Suprapubic skin (tissue), 4 donors: ENCODE data around the gene UVRAG. TPM values are rescaled to one million over a fixed set of nuclear protein-coding genes. Genes with fewer than 3 reads are reported as not detected.
"Not testable (repeated sequence)": the region's sequence is repeated elsewhere in the genome, so short reads cannot be mapped to it uniquely, and the experiment has no call there.

ENCODE experiments used
- DNase-seq, 2 donors: peaks; one replicate each; pipeline ENCODE4 v3.0.0-alpha.2; 2019; ENCODE audit warnings: low spot score in 2 of 2
- H3K27ac ChIP-seq: fragments of 200-600 bp; sonication (generic); one replicate; pipeline ENCODE4 v1.5.1; 2019
- H3K27me3 ChIP-seq: fragments of 200-600 bp; sonication (generic); one replicate; pipeline ENCODE4 v1.5.1; 2019
- H3K36me3 ChIP-seq: fragments of 200-600 bp; sonication (generic); one replicate; pipeline ENCODE4 v1.5.1; 2019
- H3K4me1 ChIP-seq: fragments of 200-600 bp; sonication (generic); one replicate; pipeline ENCODE4 v1.5.1; 2019
- H3K4me3 ChIP-seq: fragments of 200-600 bp; sonication (generic); one replicate; pipeline ENCODE4 v1.5.1; 2019; ENCODE audit warnings: mild to moderate bottlenecking
- H3K9me3 ChIP-seq: fragments of 200-600 bp; sonication (generic); one replicate; pipeline ENCODE4 v1.5.1; 2019
- EP300 ChIP-seq: sonication (generic); formaldehyde crosslinking; IDR thresholded peaks from one replicate; pipeline ENCODE4 v1.6.1; 2017; ENCODE audit warnings: antibody characterized with exemption
- POLR2A ChIP-seq, 2 donors: fragments of 450-650 bp; IDR thresholded peaks; one replicate each; pipeline ENCODE4 v1.6.1; 2017; ENCODE audit warnings: antibody characterized with exemption in 2 of 2, mild to moderate bottlenecking in 2 of 2, moderate library complexity in 2 of 2
- POLR2AphosphoS5 ChIP-seq, 3 donors: sonication (generic); formaldehyde crosslinking; IDR thresholded peaks; one replicate each; pipeline ENCODE4 v1.6.1; 2017; ENCODE audit warnings: antibody characterized with exemption in 3 of 3
- WGBS: methylation state at CpG from one replicate; pipeline ENCODE4 v1.1.5; 2018; 5-methylcytosine and 5-hydroxymethylcytosine counted together
- total RNA-seq, 4 donors: library from RNA; depleted of rRNA; stranded (reverse); fragments of >200 nt; gene quantifications; one replicate each; pipeline ENCODE4 v1.1.0, GENCODE V29; 2016
- TF ChIP-seq, protein P1 (sequence below), 2 donors: fragments of 200-600 bp in 1 of 2; fragments of 450-650 bp in 1 of 2; sonication (generic) in 1 of 2; IDR thresholded peaks; one replicate each; pipeline ENCODE4 v1.5.1; 2016 to 2019; ENCODE audit warnings: antibody characterized with exemption in 2 of 2, mild to moderate bottlenecking in 1 of 2, moderate library complexity in 1 of 2

UVRAG gene
- total RNA-seq, 4 donors from 2014 or later = 17.5 to 30.0 (median 22.1) TPM

DNA sequence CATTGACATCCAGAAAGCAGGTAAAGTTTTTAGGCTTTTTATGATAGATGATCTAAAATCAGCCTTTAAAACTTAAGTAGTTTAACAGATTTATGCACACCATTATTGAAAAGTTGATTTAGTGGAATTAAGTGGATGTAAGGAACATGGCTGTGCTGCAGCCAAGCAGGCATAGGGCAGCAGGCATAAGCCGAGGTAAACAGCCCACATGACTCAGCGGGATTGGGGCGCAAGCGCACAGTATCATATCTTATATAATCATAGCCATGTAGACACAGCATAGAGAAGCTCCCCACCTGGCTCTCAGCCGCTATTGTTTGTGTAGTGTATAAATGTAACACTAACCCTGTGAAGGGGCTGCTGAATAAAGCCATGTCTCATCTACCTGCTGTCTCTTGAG is 233.8 kb downstream of the UVRAG start:
- no peak overlapping the region for H3K4me3 ChIP-seq
- H3K36me3 ChIP-seq = no peaks in the 10 kb centered on the region
- H3K27me3 ChIP-seq = no peaks in the 10 kb centered on the region
- H3K9me3 ChIP-seq = no peaks in the 10 kb centered on the region
- no peak for DNase-seq
- TF ChIP-seq, protein P1, sequence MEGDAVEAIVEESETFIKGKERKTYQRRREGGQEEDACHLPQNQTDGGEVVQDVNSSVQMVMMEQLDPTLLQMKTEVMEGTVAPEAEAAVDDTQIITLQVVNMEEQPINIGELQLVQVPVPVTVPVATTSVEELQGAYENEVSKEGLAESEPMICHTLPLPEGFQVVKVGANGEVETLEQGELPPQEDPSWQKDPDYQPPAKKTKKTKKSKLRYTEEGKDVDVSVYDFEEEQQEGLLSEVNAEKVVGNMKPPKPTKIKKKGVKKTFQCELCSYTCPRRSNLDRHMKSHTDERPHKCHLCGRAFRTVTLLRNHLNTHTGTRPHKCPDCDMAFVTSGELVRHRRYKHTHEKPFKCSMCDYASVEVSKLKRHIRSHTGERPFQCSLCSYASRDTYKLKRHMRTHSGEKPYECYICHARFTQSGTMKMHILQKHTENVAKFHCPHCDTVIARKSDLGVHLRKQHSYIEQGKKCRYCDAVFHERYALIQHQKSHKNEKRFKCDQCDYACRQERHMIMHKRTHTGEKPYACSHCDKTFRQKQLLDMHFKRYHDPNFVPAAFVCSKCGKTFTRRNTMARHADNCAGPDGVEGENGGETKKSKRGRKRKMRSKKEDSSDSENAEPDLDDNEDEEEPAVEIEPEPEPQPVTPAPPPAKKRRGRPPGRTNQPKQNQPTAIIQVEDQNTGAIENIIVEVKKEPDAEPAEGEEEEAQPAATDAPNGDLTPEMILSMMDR (IDR thresholded peaks at IDR 0.05) = no peak
- no peak for TF ChIP-seq EP300
- no peak for TF ChIP-seq POLR2AphosphoS5 (IDR thresholded peaks at IDR 0.05)
- no peak for TF ChIP-seq POLR2A (IDR thresholded peaks at IDR 0.05)
- no peaks in the 10 kb centered on the region for H3K4me1 ChIP-seq
- no peak overlapping the region for H3K27ac ChIP-seq
- 93% methylated on average over 5 of the region's 5 CpGs for WGBS

DNA sequence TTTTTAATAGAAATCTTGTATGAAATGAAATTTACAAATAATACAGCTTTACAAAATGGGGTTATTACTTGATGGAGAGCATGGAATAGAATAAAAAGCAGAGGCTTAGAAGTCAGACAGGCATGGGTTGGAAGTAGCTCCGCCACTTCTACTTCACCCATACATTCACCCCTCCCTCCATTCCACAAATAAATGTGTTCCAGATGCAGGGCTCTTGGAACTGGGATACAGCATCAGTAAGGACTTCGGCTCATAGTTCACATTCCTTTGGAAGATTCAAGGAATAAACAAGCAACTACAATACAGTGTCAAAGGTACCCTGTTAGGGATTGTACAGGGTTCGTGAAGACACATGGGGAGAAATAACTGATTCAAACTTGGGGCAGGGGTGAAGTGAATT is 234.5 kb downstream of the UVRAG start:
- H3K27ac ChIP-seq = no peak overlapping the region
- H3K9me3 ChIP-seq = no peaks in the 10 kb centered on the region
- TF ChIP-seq, protein P1 (IDR thresholded peaks at IDR 0.05) = no peak
- TF ChIP-seq POLR2AphosphoS5 (IDR thresholded peaks at IDR 0.05) = no peak
- TF ChIP-seq EP300 = no peak
- TF ChIP-seq POLR2A (IDR thresholded peaks at IDR 0.05) = no peak
- WGBS = 62% methylated on average over 3 of the region's 3 CpGs
- no peaks in the 10 kb centered on the region for H3K27me3 ChIP-seq
- no peaks in the 10 kb centered on the region for H3K4me1 ChIP-seq
- no peaks in the 10 kb centered on the region for H3K36me3 ChIP-seq
- no peak overlapping the region for H3K4me3 ChIP-seq
- no peak for DNase-seq

DNA sequence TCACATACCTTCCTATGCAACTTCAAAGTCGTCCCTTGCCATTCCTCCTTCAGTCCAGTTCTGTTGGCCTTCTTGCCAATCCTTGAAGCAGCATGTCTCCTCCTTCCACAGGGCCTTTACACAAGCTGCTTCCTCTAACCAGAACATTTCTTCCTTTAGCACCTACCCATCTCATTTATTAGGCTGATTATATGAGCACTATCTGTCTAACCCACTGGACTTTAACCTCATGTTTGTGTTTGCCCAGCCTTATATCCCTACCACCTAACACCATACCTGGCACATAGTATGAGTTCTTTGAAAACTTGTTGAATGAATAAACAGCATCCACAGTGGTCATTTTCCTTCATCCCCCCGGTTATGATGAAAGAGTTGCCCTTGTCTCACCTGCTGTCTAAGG is 236.9 kb downstream of the UVRAG start:
- 98% methylated on average over 2 of the region's 2 CpGs for WGBS

DNA sequence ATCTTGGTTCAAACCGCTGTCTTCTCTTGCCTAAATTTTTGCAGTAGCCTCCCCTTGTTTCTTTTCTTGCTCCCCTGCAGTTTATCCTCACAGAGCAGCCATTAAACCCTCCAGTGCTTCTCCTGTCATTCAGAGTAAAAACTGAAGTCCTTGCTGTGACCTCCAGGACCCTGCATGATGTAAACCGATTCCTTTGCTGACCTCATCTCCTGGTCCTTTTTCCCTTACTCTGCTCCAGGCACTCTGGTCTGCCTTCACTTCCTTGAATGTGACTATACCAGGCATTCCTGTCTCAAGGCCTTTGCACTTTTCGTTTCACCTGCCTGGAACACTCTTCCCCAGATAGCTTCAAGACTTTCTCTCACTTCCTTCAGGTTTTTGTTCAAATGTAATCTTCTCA is 239.3 kb downstream of the UVRAG start:
- 92% methylated on average over 3 of the region's 3 CpGs for WGBS
- no peaks in the 10 kb centered on the region for H3K9me3 ChIP-seq
- H3K4me1 ChIP-seq = no peaks in the 10 kb centered on the region
- H3K27ac ChIP-seq = no peak overlapping the region
- TF ChIP-seq POLR2AphosphoS5 (IDR thresholded peaks at IDR 0.05) = no peak
- no peak for TF ChIP-seq EP300
- TF ChIP-seq, protein P1 (IDR thresholded peaks at IDR 0.05) = no peak
- no peak for TF ChIP-seq POLR2A (IDR thresholded peaks at IDR 0.05)
- no peak for DNase-seq
- H3K36me3 ChIP-seq = no peaks in the 10 kb centered on the region
- H3K4me3 ChIP-seq = no peak overlapping the region
- no peaks in the 10 kb centered on the region for H3K27me3 ChIP-seq

More for the DNA sequence above, 236.9 kb downstream of the UVRAG start:
- H3K4me1 ChIP-seq = no peaks in the 10 kb centered on the region
- no peak overlapping the region for H3K4me3 ChIP-seq
- H3K27me3 ChIP-seq = no peaks in the 10 kb centered on the region
- H3K36me3 ChIP-seq = no peaks in the 10 kb centered on the region
- H3K9me3 ChIP-seq = no peaks in the 10 kb centered on the region
- TF ChIP-seq, protein P1 (IDR thresholded peaks at IDR 0.05) = no peak
- TF ChIP-seq EP300 (no peak), POLR2A (IDR thresholded peaks at IDR 0.05) (no peak), POLR2AphosphoS5 (IDR thresholded peaks at IDR 0.05) (no peak)
- DNase-seq = no peak
- H3K27ac ChIP-seq = no peak overlapping the region

DNA sequence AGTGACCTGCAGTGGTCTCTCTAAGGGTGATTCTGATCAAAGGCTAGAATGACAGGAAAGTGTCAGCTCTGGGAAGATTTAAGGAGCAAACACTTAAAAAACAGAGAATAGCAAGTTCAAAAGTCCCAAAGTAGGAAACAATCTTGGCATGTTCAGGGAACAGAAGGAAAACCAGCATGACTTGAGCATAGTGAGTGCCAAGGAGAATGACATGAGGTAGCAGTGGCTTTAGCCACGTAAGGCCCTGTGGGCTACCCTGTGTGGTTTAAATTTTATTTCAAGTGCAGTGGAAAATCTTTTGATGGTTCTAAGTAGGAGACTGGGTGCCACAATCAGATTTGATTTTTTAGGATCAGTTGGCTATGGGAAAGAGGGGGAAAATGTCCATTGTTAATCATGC is 241.9 kb downstream of the UVRAG start:
- TF ChIP-seq POLR2AphosphoS5 (IDR thresholded peaks at IDR 0.05) (no peak), POLR2A (IDR thresholded peaks at IDR 0.05) (no peak), EP300 (no peak)
- TF ChIP-seq, protein P1 (IDR thresholded peaks at IDR 0.05) = no peak
- Histone ChIP-seq H3K27me3 (no peaks in the 10 kb centered on the region), H3K36me3 (no peaks in the 10 kb centered on the region), H3K4me1 (no peaks in the 10 kb centered on the region), H3K4me3 (no peak overlapping the region), H3K27ac (no peak overlapping the region), H3K9me3 (no peaks in the 10 kb centered on the region)
- no peak for DNase-seq
- 79% methylated on average over 1 of the region's 1 CpG for WGBS

DNA sequence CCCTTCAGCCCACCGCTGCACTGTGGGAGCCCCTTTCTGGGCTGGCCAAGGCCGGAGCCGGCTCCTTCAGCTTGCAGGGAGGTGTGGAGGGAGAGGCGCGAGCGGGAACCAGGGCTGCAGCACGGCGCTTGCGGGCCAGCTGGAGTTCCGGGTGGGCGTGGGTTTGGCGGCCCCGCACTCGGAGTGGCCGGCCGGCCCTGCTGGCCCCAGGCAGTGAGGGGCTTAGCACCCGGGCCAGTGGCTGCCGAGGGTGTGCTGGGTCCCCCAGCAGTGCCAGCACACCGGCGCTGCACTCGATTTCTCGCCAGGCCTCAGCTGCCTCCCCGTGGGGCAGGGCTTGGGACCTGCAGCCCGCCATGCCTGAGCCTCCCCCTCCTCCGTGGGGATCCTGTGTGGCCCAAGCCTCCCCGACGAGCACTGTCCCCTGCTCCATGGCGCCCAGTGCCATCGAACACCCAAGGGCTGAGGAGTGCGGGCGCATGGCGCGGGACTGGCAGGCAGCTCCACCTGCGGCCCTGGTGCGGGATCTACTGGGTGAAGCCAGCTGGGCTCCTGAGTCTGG is 245.5 kb downstream of the UVRAG start:
- WGBS = 90% methylated on average over 6 of the region's 35 CpGs
- H3K9me3 ChIP-seq, H3K27ac ChIP-seq, H3K36me3 ChIP-seq, H3K4me1 ChIP-seq, DNase-seq, H3K27me3 ChIP-seq, H3K4me3 ChIP-seq: not testable (repeated sequence)
